IMR-90 (cell line): Measurements from ENCODE around the gene SAP30BP. TPM values are rescaled to one million over a fixed set of nuclear protein-coding genes. Genes with fewer than 3 reads are reported as not detected.

Experiments
- ATAC-seq: fragments of 200-7000 bp; cut with Tn5 transposase; 2 replicates; pipeline ENCODE4 v1.9.1; 2020; ENCODE audit warnings: low read depth, mild to moderate bottlenecking, moderate library complexity
- BruUV-seq: library from RNA; stranded (reverse); fragments of 400-500 nt; replicated peaks from 2 replicates; lab custom pipeline; 2021; lab: Mats Ljungman, UMichigan
- CTCF ChIA-PET: fragments of 300-600 bp; formaldehyde crosslinking; extraction: SDS; loops from one replicate; lab custom pipeline; 2021; ENCODE audit warnings: antibody characterized with exemption; lab: Yijun Ruan, JAX
- POLR2A ChIA-PET: fragments of 300-600 bp; sonication (Branson Sonifier 250); formaldehyde crosslinking; loops from one replicate; lab custom pipeline; 2022; ENCODE audit warnings: antibody characterized with exemption; ENCODE audit not compliant: unreplicated experiment; lab: Charles Lee
- DNase-seq: peaks from one replicate; pipeline ENCODE4 v3.0.0; 2013
- H2AFZ ChIP-seq: replicated peaks from 2 replicates; pipeline ENCODE3; 2013; ENCODE audit warnings: low read length, mild to moderate bottlenecking; ENCODE audit not compliant: poor library complexity
- H2AK5ac ChIP-seq: 2 replicates; pipeline ENCODE4 v1.6.1; 2013; ENCODE audit warnings: low read depth, low read length, inconsistent platforms
- H2AK9ac ChIP-seq: replicated peaks from 2 replicates; pipeline ENCODE3; 2013; ENCODE audit warnings: mild to moderate bottlenecking, low read depth, low read length, moderate library complexity; ENCODE audit not compliant: poor library complexity
- H2BK120ac ChIP-seq: 2 replicates; pipeline ENCODE4 v1.6.1; 2013; ENCODE audit warnings: low read depth, low read length, inconsistent platforms
- H2BK15ac ChIP-seq: 3 replicates; pipeline ENCODE4 v1.6.1; 2013; ENCODE audit warnings: low read depth, low read length, inconsistent platforms
- H2BK20ac ChIP-seq: 2 replicates; pipeline ENCODE4 v1.6.1; 2013; ENCODE audit warnings: low read depth, mild to moderate bottlenecking, inconsistent platforms, low read length, moderate library complexity
- H2BK5ac ChIP-seq: 2 replicates; pipeline ENCODE4 v1.6.1; 2013; ENCODE audit warnings: mild to moderate bottlenecking, low read depth, low read length, inconsistent platforms; ENCODE audit not compliant: poor library complexity, severe bottlenecking
- H3K14ac ChIP-seq: replicated peaks from 2 replicates; pipeline ENCODE4 v1.6.1; 2013; ENCODE audit warnings: low read depth, low read length, inconsistent platforms
- H3K18ac ChIP-seq: 2 replicates; pipeline ENCODE4 v1.6.1; 2013; ENCODE audit warnings: low read depth, low read length, control low read depth
- H3K23ac ChIP-seq: 2 replicates; pipeline ENCODE4 v1.6.1; 2013; ENCODE audit warnings: low read depth, low read length, inconsistent platforms
- H3K27ac ChIP-seq: 2 replicates; pipeline ENCODE4 v1.5.1; 2013; ENCODE audit warnings: mild to moderate bottlenecking, control low read depth, low read length; ENCODE audit not compliant: insufficient read depth
- H3K27me3 ChIP-seq: 2 replicates; pipeline ENCODE4 v1.6.1; 2013; ENCODE audit warnings: low read length; ENCODE audit not compliant: control insufficient read depth, insufficient read depth
- H3K36me3 ChIP-seq: 2 replicates; pipeline ENCODE4 v1.6.1; 2013; ENCODE audit warnings: low read length, mixed read lengths; ENCODE audit not compliant: control insufficient read depth, insufficient read depth
- H3K4ac ChIP-seq: 2 replicates; pipeline ENCODE4 v1.6.1; 2013; ENCODE audit warnings: low read depth, low read length, inconsistent platforms
- H3K4me1 ChIP-seq: 2 replicates; pipeline ENCODE4 v1.6.1; 2013; ENCODE audit warnings: low read length, mixed read lengths; ENCODE audit not compliant: control insufficient read depth, insufficient read depth
- H3K4me2 ChIP-seq: 2 replicates; pipeline ENCODE4 v1.6.1; 2013; ENCODE audit warnings: low read depth, mild to moderate bottlenecking, control low read depth, low read length, moderate library complexity
- H3K4me3 ChIP-seq: 2 replicates; pipeline ENCODE4 v1.5.1; 2013; ENCODE audit warnings: low read depth, mild to moderate bottlenecking, control low read depth, low read length, moderate library complexity; ENCODE audit not compliant: insufficient read depth
- H3K56ac ChIP-seq: 2 replicates; pipeline ENCODE4 v1.6.1; 2013; ENCODE audit warnings: low read length, inconsistent platforms; ENCODE audit not compliant: insufficient read depth; ENCODE audit errors: extremely low read depth
- H3K79me1 ChIP-seq, 2 experiments: 2 replicates each; pipeline ENCODE4 v1.6.1; 2013; ENCODE audit warnings: low read length in 2 of 2, inconsistent platforms in 1 of 2, low read depth in 1 of 2
- H3K9ac ChIP-seq: 2 replicates; pipeline ENCODE4 v1.6.1; 2013; ENCODE audit warnings: low read depth, low read length, control low read depth
- H3K9me1 ChIP-seq: 2 replicates; pipeline ENCODE4 v1.6.1; 2013; ENCODE audit warnings: low read length, inconsistent platforms; ENCODE audit not compliant: insufficient read depth
- H3K9me3 ChIP-seq: 2 replicates; pipeline ENCODE4 v1.6.1; 2013; ENCODE audit warnings: low read length; ENCODE audit not compliant: control insufficient read depth, insufficient read depth
- H4K20me1 ChIP-seq: 2 replicates; pipeline ENCODE4 v1.6.1; 2013; ENCODE audit warnings: low read length, inconsistent platforms; ENCODE audit not compliant: insufficient read depth
- H4K5ac ChIP-seq: 2 replicates; pipeline ENCODE4 v1.6.1; 2013; ENCODE audit warnings: mild to moderate bottlenecking, low read depth, low read length, control low read depth
- H4K8ac ChIP-seq, 2 experiments: 2 replicates each; pipeline ENCODE4 v1.6.1; 2013; ENCODE audit warnings: low read depth in 2 of 2, low read length in 2 of 2, control low read depth in 1 of 2, inconsistent platforms in 1 of 2
- H4K91ac ChIP-seq: 2 replicates; pipeline ENCODE4 v1.6.1; 2013; ENCODE audit warnings: low read depth, low read length, inconsistent platforms; ENCODE audit not compliant: insufficient read depth
- CHD1 ChIP-seq: IDR thresholded peaks from 2 replicates; pipeline ENCODE4 v1.6.1; 2012; ENCODE audit warnings: low read depth, low read length, improper control_type of control experiment
- NFE2L2 ChIP-seq: fragments of 150-350 bp; IDR thresholded peaks from 2 replicates; pipeline ENCODE4 v1.6.1; 2016; ENCODE audit warnings: low read depth, mild to moderate bottlenecking, low read length
- USF2 ChIP-seq: fragments of 150-350 bp; IDR thresholded peaks from 2 replicates; pipeline ENCODE4 v1.6.1; 2017; ENCODE audit warnings: mild to moderate bottlenecking, antibody characterized with exemption, low read length, low read depth
- WGBS, 2 experiments: methylation state at CpG; one replicate each; pipeline versions ENCODE4 v1.1.5 to v1.1.7; 2013; ENCODE audit warnings: missing lambda C conversion rate in 2 of 2; ENCODE audit not compliant: insufficient read length in 1 of 2; ENCODE audit errors: extremely low coverage in 2 of 2; 5-methylcytosine and 5-hydroxymethylcytosine counted together
- dilution Hi-C: fragments of 300-500 bp; cut with HindIII; formaldehyde crosslinking; loops from one replicate; pipeline ENCODE4 v1.14.3; 2018; ENCODE audit warnings: low sequenced_read_pairs; ENCODE audit not compliant: unreplicated experiment
- in situ Hi-C: fragments of 300-500 bp; cut with MboI; formaldehyde crosslinking; loops from 3 replicates; pipeline ENCODE4 v1.14.3; 2019; ENCODE audit warnings: low sequenced_read_pairs, inconsistent platforms, mixed read lengths
- intact Hi-C: fragments of 100-400 bp; cut with micrococcal nuclease; formaldehyde crosslinking; loops from 2 replicates; pipeline ENCODE4 v1.10.0; 2022
- polyA plus RNA-seq, 3 experiments: library from polyadenylated mRNA; depleted of rRNA; stranded (reverse); fragments of >200 nt; gene quantifications; 2 replicates each; pipeline ENCODE4 v1.2.3, GENCODE V29; 2012; ENCODE audit warnings: low replicate concordance in 1 of 3
- total RNA-seq: library from RNA; depleted of rRNA; stranded (reverse); fragments of >200 nt; gene quantifications from 2 replicates; pipeline ENCODE4 v1.2.3, GENCODE V29; 2012

Gene SAP30BP
- total and polyA plus RNA-seq, 2 of the 4 experiments (the other 2 are of a cell fraction) = 70.4 to 139 TPM

GRCh38 chr17:75738218-75738802, 71.2 kb downstream of the SAP30BP start:
- no peaks in the 10 kb centered on the region for H3K9me3 ChIP-seq
- no peak overlapping the region for H2AK9ac ChIP-seq
- TF ChIP-seq CHD1 (no peak), USF2 (peak; percentile 67; the same call in 1 of the 2 replicates), NFE2L2 (0 out of 2 replicates have a peak, but pooled peaks have one; percentile 12)
- H3K18ac ChIP-seq = no peak overlapping the region
- H3K27me3 ChIP-seq = peaks cover 2% of the 10 kb centered on the region; the same call in 1 of the 2 replicates
- no peak overlapping the region for H4K91ac ChIP-seq
- no peak overlapping the region for H3K4ac ChIP-seq
- H3K27ac ChIP-seq = no peak overlapping the region
- H3K56ac ChIP-seq = no peak overlapping the region
- H3K4me2 ChIP-seq = no peak overlapping the region
- no peak overlapping the region for H2BK5ac ChIP-seq
- no peaks in the 10 kb centered on the region for H3K9me1 ChIP-seq
- intact Hi-C loops = no loop called here
- ChIA-PET POLR2A (interaction anchor here (0.6 kb wide), 2 partner anchors 61 to 122 kb away, joined by 3 to 10 read pairs; no protein-coding TSS in a partner anchor), CTCF (interaction anchor here (1.0 to 1.8 kb wide), 3 partner anchors 9 to 104 kb away, joined by 3 to 9 read pairs (median 3); no protein-coding TSS in a partner anchor)
- H3K4me1 ChIP-seq = no peaks in the 10 kb centered on the region
- in situ Hi-C loops = no loop called here
- no peak overlapping the region for H2AK5ac ChIP-seq
- ATAC-seq (no peak; the same call in 1 of the 2 replicates), DNase-seq (peak; percentile 27)
- H3K36me3 ChIP-seq = no peaks in the 10 kb centered on the region
- no peak overlapping the region for H4K5ac ChIP-seq
- no peak overlapping the region for H3K14ac ChIP-seq
- H2AFZ ChIP-seq = peak overlapping the region; percentile 33
- H3K23ac ChIP-seq = no peak overlapping the region
- no peak overlapping the region for H3K9ac ChIP-seq
- no peak overlapping the region for H4K8ac ChIP-seq
- H2BK15ac ChIP-seq = no peak overlapping the region
- no TSS peak for BruUV-seq
- dilution Hi-C loops = no loop called here
- no peak overlapping the region for H2BK120ac ChIP-seq
- no peak overlapping the region for H3K4me3 ChIP-seq
- H2BK20ac ChIP-seq = no peak overlapping the region
- H3K79me1 ChIP-seq = no peaks in the 10 kb centered on the region
- no peaks in the 10 kb centered on the region for H4K20me1 ChIP-seq
- WGBS, 2 experiments = 63% methylated on average over 7 of the region's 14 CpGs; no CpG with 5 or more reads in 1 of the 2 experiments
